GM13977 (cell line): ENCODE measurements around the gene TTC12.

Source experiments
- DNase-seq: peaks from one replicate; pipeline ENCODE4 v3.0.0; 2012; ENCODE audit warnings: low spot score
- CTCF ChIP-seq: IDR thresholded peaks from 2 replicates; pipeline ENCODE4 v1.5.1; 2012; ENCODE audit warnings: mild to moderate bottlenecking, control low read depth; ENCODE audit not compliant: insufficient read depth; ENCODE audit errors: extremely low read depth, missing control alignments
- in situ Hi-C: fragments of 300-500 bp; cut with MboI; formaldehyde crosslinking; loops from one replicate; pipeline ENCODE4 v1.12.0; 2022; ENCODE audit warnings: low sequenced_read_pairs, low pct_unique_long_range_greater_than_20kb, mixed read lengths, inconsistent platforms; ENCODE audit not compliant: unreplicated experiment

TTC12 gene

GRCh38 chr11:113276466-113276865 is 37.9 kb upstream of the TTC12 start:
- no peak for DNase-seq
- in situ Hi-C loops = loop anchor here (25.0 kb wide), 3 partner anchors 489 to 989 kb away; no protein-coding TSS in a partner anchor
- no peak for TF ChIP-seq CTCF

DNA sequence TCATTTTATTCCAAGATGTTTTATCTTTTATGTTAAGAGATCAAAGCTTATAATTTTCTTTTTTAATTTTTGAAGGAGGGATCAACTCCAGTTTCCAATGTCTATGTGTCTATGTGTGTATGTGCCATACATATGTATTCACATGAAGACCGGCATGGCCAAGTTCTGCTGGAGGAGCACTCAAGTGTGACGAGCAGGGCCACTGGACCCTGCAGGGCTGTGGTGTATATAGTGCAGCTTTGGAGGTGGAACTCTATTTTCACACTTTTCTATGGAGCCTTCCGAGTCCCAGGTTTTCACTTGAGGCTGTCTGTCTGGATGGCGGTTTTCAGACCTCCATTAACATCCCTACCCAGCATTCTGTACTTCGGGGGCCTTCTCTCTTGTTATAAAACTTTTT is 36.5 kb upstream of the TTC12 start:
- no peak for TF ChIP-seq CTCF
- in situ Hi-C loops = loop anchor here (25.0 kb wide), 3 partner anchors 491 to 991 kb away; no protein-coding TSS in a partner anchor
- DNase-seq = no peak

GRCh38 chr11:113278481-113278880 is 35.9 kb upstream of the TTC12 start:
- in situ Hi-C loops = loop anchor here (25.0 kb wide), 3 partner anchors 491 to 991 kb away; no protein-coding TSS in a partner anchor
- DNase-seq = no peak
- TF ChIP-seq CTCF = no peak

DNA sequence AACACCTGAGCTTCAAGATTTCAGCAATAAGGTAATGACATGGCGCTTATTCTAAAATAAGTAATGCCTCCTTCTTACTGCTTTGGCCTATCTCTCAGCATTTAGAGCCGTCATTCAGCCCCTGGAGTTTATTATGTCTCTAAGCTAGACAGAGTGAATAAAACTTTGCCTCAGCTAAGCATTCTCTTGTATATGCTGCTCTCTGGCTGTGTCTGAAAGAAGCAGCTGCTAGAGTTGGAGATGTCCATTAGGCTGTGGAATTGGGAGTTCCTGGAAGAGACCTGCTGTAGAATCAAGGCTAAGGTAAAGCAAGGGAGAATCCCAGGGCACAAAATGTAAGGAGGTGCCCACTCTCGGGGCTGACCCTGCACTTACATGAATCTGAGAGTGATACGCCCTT is 35.5 kb upstream of the TTC12 start:
- in situ Hi-C loops = loop anchor here (25.0 kb wide), 3 partner anchors 492 to 992 kb away; no protein-coding TSS in a partner anchor
- no peak for DNase-seq
- TF ChIP-seq CTCF = no peak

GRCh38 chr11:113279591-113279990 is 34.8 kb upstream of the TTC12 start:
- in situ Hi-C loops = loop anchor here (25.0 kb wide), 3 partner anchors 492 to 992 kb away; no protein-coding TSS in a partner anchor
- TF ChIP-seq CTCF = no peak
- DNase-seq = no peak

- TF ChIP-seq CTCF = no peak
- in situ Hi-C loops = loop anchor here (25.0 kb wide), 3 partner anchors 494 to 994 kb away; no protein-coding TSS in a partner anchor
- DNase-seq = no peak
These were observed 33.2 kb upstream of the TTC12 start for GRCh38 chr11:113281052-113281725.
